HEK293T (cell line): ENCODE results near the gene CYP26B1.

Source experiments
- CTCF ChIA-PET: fragments of 350-600 bp; formaldehyde crosslinking; extraction: SDS; loops from one replicate; lab custom pipeline; 2021; ENCODE audit warnings: antibody characterized with exemption, inconsistent platforms; lab: Yijun Ruan, JAX
- POLR2A ChIA-PET: fragments of 350-600 bp; formaldehyde crosslinking; extraction: SDS; loops from one replicate; lab custom pipeline; 2020; ENCODE audit warnings: antibody characterized with exemption, inconsistent platforms; lab: Yijun Ruan, JAX
- DNase-seq: peaks from one replicate; pipeline ENCODE4 v3.0.0; 2012; ENCODE audit warnings: mixed read lengths; ENCODE audit errors: extremely low spot score
- BHLHE40 ChIP-seq: fragments of 450-650 bp; IDR thresholded peaks from 2 replicates; pipeline ENCODE4 v1.6.1; 2016; ENCODE audit warnings: mild to moderate bottlenecking, moderate library complexity, borderline replicate concordance
- CTBP1 ChIP-seq: fragments of 450-650 bp; IDR thresholded peaks from 2 replicates; pipeline ENCODE4 v1.6.1; 2016; ENCODE audit warnings: borderline replicate concordance
- ELF4 ChIP-seq: fragments of 450-650 bp; IDR thresholded peaks from 2 replicates; pipeline ENCODE4 v1.6.1; 2017; ENCODE audit warnings: antibody characterized with exemption
- FOXA1 ChIP-seq: fragments of 450-650 bp; IDR thresholded peaks from 2 replicates; pipeline ENCODE4 v1.6.1; 2016; ENCODE audit warnings: mild to moderate bottlenecking
- FOXK2 ChIP-seq: fragments of 450-650 bp; IDR thresholded peaks from 2 replicates; pipeline ENCODE4 v1.6.1; 2016; ENCODE audit warnings: mild to moderate bottlenecking
- FOXM1 ChIP-seq: fragments of 450-650 bp; IDR thresholded peaks from 2 replicates; pipeline ENCODE4 v1.6.1; 2017; ENCODE audit warnings: mild to moderate bottlenecking, borderline replicate concordance
- HDGF ChIP-seq: fragments of 450-650 bp; IDR thresholded peaks from 2 replicates; pipeline ENCODE4 v1.6.1; 2017; ENCODE audit warnings: antibody characterized with exemption, borderline replicate concordance
- L3MBTL2 ChIP-seq: fragments of 450-650 bp; conservative IDR thresholded peaks from 2 replicates; pipeline ENCODE4 v1.6.1; 2016; ENCODE audit warnings: mild to moderate bottlenecking
- LEF1 ChIP-seq: fragments of 450-650 bp; IDR thresholded peaks from 2 replicates; pipeline ENCODE4 v1.6.1; 2017; ENCODE audit warnings: mild to moderate bottlenecking, borderline replicate concordance
- NFRKB ChIP-seq: fragments of 450-650 bp; IDR thresholded peaks from 2 replicates; pipeline ENCODE4 v1.6.1; 2016; ENCODE audit warnings: mild to moderate bottlenecking, moderate library complexity
- SP1 ChIP-seq: fragments of 450-650 bp; IDR thresholded peaks from 2 replicates; pipeline ENCODE4 v1.6.1; 2017
- SUZ12 ChIP-seq: fragments of 450-650 bp; IDR thresholded peaks from 2 replicates; pipeline ENCODE4 v1.6.1; 2016; ENCODE audit warnings: mild to moderate bottlenecking
- TARDBP ChIP-seq: fragments of 450-650 bp; IDR thresholded peaks from 2 replicates; pipeline ENCODE4 v1.6.1; 2016
- ZNF384 ChIP-seq: fragments of 450-650 bp; IDR thresholded peaks from 2 replicates; pipeline ENCODE4 v1.6.1; 2016
- TF ChIP-seq, protein P1 (sequence below): fragments of 450-650 bp; IDR thresholded peaks from 2 replicates; pipeline ENCODE4 v1.6.1; 2016

The CYP26B1 gene

DNA sequence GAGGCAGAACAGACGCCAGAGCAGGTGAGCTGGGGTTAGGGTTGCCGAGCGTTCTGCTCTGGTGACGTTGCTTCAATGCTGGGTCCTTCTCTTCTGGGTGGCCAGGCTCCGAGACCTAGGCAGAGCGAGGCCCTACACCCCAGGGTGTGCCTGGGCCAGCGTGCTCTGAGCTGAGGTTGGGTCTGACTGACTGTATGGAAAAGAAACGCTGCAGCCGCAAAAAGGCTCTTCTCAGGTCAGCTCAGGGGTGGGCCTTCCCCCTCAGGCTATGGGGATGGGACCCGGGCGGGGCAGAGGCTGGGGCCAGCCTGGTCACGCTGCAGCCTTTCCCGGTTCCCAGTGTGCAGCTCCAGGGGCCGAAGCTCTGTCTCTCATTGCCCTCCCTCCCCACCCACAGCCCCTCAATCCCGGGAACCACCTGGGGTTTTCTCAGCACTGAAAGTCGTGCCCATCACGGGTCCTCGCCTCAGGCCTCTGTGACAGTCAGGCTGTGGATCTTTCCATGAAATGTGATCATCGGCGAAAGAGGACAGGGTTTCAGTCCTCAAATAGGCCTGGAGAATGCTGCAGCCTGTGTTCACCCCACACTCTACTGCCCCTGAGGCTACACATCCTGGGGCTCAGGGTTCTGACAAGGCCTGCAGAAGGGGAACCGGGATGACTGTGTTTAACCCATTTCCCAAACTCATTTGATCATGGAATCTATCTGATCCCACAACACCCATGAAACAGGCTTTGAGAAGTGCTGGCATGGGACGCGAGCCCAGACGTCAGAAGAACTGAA is 19.4 kb downstream of the CYP26B1 start:
- TF ChIP-seq SUZ12: no peak
- TF ChIP-seq BHLHE40: no peak
- ChIA-PET CTCF (interaction anchor here (0.9 kb wide), 1 partner anchor 9 kb away, joined by 3 read pairs; no protein-coding TSS in a partner anchor), POLR2A (no interaction called here)
- DNase-seq: no peak

DNA sequence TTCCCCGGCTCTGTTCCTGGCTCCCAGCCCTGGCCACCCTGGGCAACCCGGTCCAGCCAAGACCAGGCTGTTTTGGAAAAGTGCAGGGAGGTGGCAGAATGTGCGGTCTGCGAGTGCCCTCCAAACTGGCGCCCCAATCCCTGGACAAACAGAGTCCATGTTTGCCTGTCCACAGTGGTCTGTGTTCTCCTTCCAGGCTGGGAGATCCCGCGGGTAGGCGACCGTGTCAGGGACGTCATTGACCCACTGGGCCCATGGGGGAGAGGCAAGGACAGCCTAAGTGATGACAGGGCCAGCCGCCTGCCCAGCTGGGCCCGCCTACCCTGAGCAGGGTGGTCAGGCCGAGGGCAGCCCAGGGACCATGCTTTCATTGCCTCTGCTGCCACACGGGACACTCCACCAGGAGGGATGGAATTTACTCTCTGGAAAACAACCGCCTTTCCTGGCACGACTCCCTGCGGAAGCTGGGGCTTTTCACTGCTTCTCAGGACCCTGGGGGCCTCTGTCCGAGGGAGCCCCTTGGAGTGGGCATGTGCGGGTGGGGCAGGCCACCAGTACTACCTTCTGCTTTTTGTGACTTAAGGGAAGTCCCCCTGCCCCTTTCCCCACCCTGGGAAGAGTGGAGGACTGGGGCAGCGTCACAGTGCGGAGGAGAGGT is 20.1 kb downstream of the CYP26B1 start:
- CTCF ChIA-PET: no interaction called here
- POLR2A ChIA-PET: no interaction called here

DNA sequence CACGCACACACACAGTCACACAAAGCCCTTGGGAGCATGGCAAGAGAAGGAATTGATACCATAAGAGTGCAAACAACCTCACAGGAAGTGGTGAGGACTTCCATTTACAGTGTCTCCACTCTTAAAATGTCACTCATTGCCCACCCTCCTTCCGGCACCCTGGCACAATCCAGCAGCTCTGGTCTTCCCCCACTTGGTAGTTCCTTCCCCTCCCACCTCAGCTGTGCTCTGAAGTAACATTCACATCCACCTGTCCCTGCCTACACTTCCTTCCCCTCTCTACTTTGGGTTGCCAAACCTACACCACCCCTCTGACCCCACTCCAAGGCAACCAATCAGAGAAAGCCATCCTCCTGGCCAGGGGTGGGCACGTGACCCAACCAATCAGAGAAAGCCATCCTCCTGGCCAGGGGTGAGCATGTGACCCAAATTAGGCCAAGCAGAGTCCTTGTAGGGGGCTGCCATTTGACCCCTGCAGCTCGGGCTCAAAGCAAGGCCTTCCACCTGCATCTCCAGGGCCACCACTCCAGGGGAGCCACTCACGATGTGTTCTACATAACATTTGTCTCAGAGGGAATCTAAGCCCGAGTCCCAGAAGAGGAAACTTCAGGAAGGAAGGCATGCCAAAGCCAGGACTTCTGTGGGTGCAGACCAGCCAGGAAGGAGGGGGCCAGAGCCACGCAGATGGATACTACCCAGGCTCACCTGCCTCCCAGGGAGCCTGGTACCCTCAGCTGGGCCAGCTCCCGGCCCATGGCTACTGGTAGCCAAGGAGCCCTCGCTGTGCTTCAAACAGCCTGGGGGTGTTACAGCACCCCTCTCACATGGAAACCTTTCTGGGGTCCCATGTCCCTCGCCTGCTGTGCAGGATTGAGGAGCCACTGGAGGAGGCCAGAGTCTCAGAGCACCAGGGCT is 21.2 kb downstream of the CYP26B1 start:
- no peak for DNase-seq
- POLR2A ChIA-PET: no interaction called here
- CTCF ChIA-PET: no interaction called here
- TF ChIP-seq HDGF (no peak), LEF1 (no peak), L3MBTL2 (no peak), FOXA1 (no peak), FOXM1 (no peak), ELF4 (no peak), SUZ12 (no peak), CTBP1 (no peak), FOXK2 (no peak)
- TF ChIP-seq, protein P1, sequence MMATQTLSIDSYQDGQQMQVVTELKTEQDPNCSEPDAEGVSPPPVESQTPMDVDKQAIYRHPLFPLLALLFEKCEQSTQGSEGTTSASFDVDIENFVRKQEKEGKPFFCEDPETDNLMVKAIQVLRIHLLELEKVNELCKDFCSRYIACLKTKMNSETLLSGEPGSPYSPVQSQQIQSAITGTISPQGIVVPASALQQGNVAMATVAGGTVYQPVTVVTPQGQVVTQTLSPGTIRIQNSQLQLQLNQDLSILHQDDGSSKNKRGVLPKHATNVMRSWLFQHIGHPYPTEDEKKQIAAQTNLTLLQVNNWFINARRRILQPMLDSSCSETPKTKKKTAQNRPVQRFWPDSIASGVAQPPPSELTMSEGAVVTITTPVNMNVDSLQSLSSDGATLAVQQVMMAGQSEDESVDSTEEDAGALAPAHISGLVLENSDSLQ: no peak

More for the DNA sequence above, 20.1 kb downstream of the CYP26B1 start:
- DNase-seq: no peak
- no peak for TF ChIP-seq L3MBTL2
- no peak for TF ChIP-seq CTBP1
- TF ChIP-seq, protein P1: no peak
- no peak for TF ChIP-seq TARDBP
- no peak for TF ChIP-seq FOXK2
- TF ChIP-seq SP1: no peak
- TF ChIP-seq FOXA1: no peak
- TF ChIP-seq SUZ12: no peak

DNA sequence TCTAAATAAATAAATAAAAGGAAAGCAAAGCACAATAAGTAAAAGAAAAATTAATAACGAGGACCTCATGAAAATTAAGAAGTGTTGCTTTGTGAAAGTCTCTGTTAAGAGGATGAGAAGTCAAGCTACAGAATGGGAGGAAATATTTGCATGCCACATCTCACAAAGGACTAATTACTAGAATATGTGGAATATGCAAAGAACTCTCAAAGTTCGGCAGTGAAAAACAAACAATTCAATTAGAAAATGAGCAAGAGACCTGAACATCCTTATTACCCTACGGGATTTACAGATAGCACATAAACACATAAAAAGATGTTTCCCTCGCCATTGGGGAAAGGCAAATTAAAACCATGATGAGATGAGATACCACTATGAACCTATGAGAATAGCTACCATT is 23.3 kb downstream of the CYP26B1 start:
- TF ChIP-seq, protein P1: no peak
- no peak for TF ChIP-seq TARDBP
- TF ChIP-seq LEF1: no peak
- TF ChIP-seq NFRKB: no peak
- no peak for TF ChIP-seq FOXK2
- TF ChIP-seq FOXM1: no peak
- TF ChIP-seq ELF4: no peak
- no peak for TF ChIP-seq L3MBTL2
- no peak for TF ChIP-seq SP1
- no peak for TF ChIP-seq SUZ12
- TF ChIP-seq CTBP1: no peak
- TF ChIP-seq FOXA1: no peak
- TF ChIP-seq ZNF384: no peak
- ChIA-PET POLR2A (no interaction called here), CTCF (no interaction called here)
- DNase-seq: no peak

DNA sequence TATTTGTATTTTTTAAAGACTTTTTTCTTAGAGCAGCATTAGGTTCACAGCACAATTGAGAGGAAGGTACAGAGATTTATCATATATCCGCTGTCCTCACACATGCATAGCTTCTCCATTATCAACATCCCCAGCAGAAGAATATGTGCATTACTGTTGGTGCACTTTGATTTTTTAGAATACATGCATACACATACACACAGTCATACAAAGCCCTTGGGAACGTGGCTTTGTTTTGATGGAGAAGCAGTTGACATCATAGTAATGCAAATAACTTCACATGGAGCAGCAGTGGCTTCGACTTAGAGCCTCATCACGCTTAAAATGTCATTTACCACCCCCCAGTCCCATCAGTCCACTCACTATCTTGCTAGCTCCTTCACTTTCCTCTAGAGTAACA is 26.5 kb downstream of the CYP26B1 start:
- CTCF ChIA-PET: no interaction called here
- TF ChIP-seq ZNF384: no peak
- no peak for TF ChIP-seq FOXK2
- no peak for TF ChIP-seq TARDBP
- TF ChIP-seq L3MBTL2: no peak
- no peak for TF ChIP-seq HDGF
- TF ChIP-seq, protein P1: no peak
- TF ChIP-seq BHLHE40: no peak
- no peak for DNase-seq
- POLR2A ChIA-PET: no interaction called here

DNA sequence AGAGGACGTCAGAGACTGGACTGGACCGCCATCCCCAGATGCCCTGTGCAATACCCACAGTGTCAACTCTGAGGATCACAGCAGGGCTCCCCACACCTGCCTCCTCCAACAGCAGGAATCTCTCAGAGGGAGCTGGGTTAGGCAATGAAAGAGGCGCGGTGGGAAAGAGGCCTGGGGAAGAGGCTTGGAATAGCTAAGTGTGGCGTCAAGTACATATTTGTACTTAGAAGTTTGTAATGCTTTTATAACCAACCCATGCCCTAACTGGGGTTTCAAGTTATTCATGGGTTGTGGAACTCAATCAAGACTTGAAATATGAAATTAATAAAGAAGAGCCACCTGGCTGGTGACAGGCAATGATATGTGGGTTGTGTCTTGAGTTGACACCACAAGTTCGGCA is 28.7 kb downstream of the CYP26B1 start:
- ChIA-PET CTCF (no interaction called here), POLR2A (no interaction called here)
- no peak for DNase-seq
- TF ChIP-seq NFRKB (no peak), FOXM1 (no peak)
